Stimulated activated CD8-positive, alpha-beta memory T cell treated with anti-CD3 and anti-CD28 coated beads, Interleukin-15, amount 100 ng/mL, for 48 hours (primary cell): Measurements from ENCODE around the gene RXFP4.

Experiments
- DNase-seq, 2 donors: peaks; one replicate each; pipeline ENCODE4 v3.0.0-alpha.2; 2020; ENCODE audit warnings: low read depth in 2 of 2

Gene RXFP4

DNA sequence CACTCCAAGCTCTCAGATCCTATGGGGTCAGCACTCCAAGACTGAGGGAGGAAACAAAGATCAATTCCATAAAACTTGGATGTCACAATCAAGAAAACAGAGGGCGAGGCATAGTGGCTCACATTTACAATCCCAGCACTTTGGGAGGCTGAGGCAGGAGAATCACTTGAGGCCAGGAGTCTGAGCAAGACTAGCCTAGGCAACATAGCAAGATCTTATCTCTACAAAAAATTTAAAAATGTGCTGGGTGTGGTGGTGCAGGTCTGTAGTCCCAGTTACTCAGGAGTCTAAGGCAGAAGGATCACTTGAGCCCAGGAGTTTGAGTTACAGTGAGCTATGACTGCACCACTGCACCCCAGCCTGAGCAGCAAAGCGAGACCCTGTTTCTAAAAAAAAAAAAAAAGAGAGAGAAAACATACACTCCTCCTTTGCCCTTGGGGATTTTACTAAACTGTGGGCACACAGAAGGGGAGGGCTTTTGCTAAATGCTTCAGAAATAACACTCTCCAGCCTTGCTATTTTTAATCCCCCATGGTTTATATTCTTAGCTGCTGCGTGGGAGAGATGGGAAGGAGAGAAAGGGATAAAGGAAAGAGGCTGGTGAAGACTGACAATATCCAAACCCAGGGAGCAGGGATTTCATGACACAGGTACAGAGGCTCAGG is 18.8 kb downstream of the RXFP4 start:
- no peak for DNase-seq

DNA sequence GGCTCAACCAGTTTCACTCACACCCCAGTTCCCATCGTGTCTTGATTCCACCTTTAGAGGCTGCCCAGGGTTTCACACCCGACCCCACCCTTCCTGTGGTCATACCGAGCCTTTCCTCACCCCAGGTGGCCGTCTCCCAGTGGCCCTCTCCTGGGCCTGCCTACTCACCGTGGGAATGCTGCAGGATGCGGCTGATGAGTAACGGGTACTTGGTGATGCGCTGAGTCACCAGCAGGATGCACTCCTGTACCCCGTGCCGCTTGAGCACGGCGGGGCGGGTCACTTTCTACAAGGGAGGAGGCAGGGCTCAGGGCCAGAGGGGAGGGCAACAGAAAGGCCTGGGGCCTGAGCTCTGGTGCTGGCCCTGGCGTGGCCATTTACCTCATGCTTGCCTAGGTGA is 20.5 kb downstream of the RXFP4 start:
- DNase-seq = no peak

DNA sequence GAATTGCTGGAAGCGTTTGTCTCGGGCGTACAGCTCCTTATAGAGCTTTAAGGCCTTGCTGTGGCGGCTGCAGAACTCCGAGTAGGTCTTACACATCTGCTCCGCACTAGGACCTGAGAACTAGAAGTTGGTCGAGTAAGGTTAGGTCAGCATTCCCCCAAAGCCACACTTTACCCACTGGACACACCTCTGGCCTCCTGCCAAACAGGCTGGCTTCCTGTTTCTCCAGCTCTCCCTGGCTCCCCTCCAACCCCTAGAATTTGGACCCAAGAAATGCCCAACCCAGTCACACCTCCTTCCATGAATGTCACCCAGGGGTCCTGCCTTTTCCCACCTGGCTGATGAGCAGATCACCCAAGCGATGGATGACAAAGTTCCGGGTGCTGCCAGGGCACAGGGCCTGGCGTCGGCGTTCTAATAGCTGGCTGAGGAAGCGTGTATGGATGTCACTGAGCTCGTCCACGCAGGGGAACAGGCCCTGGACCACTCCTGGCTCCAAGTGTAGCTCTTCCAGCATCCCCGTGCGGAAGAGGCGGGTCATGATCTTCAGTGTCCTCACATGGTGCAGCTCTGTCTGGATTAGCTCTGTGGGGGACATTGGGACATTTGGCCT is 21.3 kb downstream of the RXFP4 start:
- DNase-seq = no peak

DNA sequence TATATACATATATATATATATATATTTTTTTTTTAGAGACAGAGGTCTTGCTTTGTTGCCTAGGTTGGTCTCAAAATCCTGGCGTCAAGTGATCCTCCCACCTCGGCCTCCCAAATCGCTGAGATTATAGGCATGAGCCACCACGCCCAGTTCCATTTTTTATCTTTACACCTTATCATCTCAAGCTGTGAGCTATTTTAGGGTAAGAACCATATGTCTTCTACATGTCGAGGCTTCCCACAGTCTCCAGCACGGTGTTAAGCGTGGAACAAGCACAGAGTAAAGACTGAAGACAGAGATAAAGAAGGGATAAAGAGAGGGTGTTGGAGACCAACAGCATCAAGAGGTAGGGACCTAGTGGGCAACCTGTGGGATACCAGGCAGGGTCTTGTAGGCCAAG is 22.8 kb downstream of the RXFP4 start:
- DNase-seq = no peak

DNA sequence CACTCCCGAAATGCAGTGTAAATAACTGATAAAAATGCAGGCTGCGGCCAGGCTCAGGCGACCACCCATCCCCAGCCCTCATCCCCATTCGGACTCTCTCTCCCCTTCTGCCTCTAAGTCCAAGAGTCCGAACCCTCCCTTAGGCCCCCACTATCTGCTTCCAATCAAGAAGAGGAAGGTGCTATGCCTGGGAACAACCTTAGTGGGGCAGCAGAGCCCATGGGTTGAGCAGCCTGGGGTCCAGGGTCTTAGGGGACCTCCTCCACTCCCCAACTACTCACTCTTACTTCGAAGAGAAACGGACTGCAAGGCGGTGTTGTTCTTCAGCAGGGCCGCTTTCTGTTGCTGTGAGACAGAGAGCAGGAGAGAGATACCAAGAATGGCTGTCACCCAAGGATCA is 24.7 kb downstream of the RXFP4 start:
- no peak for DNase-seq

DNA sequence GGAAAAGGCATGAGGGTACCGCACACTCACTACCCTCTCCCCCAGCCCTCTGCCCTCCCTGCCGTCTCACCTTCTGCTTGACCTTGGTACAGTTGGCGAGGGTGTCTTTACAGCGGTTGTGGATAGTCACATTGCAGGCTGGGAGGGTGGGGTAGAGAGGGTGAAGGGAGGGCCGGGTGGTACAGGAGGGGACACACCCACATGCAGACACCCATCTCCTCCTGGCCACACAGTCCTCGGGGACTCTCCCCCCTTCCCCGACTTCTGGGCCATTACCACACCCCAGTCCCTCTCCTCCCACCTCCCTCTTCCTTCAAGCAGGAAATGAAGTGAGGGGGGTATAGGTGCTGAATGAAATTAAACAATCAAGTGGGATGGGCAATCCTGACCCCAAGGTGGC is 25.3 kb downstream of the RXFP4 start:
- no peak for DNase-seq

DNA sequence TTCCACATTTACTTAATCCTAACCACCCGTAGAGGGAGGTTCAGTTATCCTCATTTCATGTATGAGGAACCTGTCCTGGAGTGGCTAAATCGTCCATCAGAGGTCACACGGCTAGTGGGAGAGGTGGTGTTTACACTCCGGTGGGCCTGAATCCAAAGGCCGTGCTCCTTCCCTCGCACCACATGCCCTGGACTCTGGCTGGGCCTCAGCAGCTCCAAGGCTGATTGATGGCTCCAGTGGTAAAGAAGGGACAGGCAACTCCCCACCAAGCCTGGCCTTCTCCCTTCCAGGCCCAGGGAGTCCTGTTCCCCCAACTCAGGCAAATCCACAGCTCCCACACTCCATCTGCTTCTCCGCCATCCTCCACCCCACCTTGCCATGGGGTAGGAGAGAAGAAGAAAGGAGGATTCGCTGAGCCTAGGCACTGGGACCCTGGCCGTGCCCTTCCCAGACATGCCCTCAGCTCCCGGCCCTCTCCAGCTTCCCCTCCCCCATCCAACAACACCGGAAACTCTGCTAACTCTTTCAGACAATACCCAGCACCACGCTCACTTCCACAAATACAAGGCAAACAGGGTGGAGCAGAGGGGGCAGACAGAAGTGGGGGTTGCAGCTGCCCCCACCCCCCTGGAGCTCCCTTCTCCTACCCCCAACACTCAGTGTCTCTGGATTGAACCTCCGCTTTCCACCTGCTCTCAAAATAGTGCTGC is 26.1 kb downstream of the RXFP4 start:
- no peak for DNase-seq

DNA sequence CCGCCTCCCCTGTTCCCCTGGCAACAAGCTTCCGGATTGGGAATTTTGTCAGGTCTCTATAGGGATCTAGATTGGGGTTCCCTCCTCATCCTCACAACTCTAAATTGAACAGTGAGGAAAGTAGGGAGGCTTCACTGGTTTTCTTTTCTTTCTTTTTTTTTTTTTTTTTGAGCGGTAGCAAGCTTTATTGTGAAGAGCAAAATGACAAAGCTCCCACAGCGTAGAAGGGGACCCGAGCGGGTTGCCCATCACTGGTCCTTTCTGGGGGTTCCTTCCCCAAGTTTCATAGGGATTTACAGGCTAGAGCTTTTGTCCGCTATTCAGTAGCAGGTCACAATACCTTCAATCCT is 26.6 kb downstream of the RXFP4 start:
- no peak for DNase-seq

DNA sequence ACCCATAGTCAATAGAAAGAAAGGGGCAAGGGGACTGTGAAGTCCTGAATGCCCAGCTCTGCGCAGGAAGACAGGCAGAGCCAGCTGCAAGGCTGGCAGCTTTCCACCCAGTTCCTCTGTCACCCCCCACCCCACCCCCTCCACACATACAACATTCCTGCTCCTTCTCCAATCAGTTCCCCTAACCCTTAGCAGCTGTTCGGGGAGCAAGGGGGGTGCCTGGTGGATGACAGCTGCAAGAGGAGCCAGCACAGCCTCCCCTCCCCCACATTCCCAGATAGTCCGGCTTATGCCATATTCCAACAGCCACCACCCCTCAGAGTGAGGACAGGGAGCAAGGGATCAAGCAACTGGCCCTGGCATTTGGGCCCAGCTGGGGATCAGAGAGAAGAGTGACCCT is 27.2 kb downstream of the RXFP4 start:
- DNase-seq = no peak

DNA sequence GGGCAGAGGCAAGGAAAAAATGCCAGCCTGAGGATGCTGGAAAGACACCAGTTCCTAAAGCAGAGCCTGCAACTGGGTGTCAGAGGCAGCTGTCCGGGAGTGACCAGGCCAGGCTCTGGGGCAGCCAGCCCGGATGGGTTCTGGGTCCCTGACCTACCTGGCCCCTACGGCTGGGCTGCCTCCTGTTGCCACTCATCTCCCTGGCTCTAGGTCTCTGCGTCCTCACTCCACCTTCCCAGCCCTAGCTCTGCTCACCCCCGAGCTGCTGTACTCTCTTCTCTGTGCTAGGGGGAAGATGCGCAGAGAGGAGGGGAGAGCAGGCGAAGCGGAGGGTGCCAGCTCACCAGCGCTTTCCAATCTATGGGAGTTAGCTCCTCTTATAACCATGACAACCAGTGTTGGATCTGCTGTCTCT is 27.9 kb downstream of the RXFP4 start:
- no peak for DNase-seq

DNA sequence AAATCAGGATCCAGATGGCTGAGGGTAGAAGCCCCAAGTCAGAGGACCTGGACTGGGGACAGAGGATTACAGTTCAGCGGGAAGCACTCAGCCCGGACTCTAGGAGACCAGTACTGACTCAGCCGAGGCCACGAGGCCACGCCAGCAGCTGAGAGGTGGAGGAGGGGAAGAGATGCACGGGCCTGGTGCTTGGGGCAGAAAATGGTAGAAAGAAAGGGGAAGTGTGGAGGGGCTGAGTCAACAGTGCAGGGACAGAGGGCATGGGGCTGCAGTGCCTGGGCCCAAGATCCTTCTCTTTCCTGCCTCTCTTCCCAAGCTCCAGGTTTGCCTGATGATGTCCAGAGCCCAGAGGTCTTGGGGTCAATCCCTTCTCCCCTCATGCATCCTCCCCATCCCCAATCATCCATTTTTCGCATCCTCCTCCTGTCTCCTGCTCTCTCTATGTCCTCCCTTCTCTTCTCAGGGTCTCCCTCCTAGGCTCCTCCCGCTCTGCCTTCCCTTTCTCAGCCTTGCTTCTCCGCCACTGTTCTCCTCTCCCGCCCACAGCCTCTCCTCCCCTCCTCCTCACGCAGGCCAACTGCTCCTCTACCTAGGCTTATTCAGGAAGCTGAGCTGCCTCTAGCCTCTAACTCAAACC is 29.2 kb downstream of the RXFP4 start:
- DNase-seq = no peak

DNA sequence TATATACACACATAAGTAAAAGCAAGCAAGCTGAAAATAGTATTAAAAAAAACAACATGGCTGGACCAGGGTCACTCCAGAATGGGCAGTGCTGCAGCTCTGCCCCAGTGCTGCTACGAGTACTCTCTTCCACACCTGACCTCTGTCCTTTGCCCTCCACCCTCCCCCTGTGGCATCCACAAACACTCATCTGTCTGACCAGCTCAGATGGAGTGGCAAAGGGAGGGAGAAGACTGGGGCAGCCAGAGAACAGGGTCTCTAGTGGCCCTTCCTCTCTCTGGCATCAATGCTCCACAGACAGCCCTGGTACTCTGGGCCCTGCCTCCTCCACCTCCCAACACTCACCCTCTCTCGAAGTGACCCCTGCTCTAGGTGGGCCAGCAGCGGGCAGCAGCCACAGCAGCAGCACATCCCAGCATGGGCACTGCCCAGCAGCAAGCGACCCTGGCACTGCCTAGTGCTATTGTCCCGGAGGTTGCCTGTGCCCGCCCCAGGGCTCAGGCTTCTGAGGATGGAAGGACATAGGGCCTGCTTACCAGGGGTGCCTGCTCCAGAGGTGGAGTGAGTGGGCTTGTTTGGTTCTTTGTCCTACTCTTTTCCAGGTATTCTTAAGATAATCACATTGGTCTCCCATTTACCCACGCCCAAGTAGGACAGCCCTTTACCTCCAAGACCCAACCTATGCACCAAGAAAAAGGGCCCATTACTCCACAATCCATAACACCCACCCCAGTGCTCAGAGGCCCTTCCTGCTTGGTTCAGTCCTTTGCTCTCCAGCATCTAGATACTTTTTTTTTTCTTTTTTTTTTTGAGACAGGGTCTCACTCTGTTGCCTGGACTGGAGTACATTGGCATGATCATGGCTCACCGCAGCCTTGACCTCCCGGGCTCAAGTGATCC is 30.7 kb downstream of the RXFP4 start:
- no peak for DNase-seq

DNA sequence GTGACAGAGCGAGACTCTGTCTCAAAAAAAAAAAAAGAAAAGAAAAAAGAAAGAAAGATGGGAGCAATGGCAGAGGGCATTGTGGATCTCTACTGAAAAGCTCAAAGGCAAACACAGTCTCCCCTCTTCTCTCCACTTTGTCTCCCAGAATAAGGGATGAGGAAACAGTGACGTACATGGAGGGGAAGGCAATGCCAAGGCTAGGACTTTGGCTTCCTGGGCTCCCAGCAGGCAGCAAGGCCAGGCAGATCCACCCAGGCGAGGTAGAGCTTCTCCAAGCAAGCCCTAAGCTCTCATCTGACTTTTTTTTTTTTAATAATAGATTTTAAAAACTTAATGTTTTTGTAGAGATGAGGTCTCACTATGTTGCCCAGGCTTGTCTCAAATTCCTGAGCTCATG is 32.3 kb downstream of the RXFP4 start:
- DNase-seq = no peak

DNA sequence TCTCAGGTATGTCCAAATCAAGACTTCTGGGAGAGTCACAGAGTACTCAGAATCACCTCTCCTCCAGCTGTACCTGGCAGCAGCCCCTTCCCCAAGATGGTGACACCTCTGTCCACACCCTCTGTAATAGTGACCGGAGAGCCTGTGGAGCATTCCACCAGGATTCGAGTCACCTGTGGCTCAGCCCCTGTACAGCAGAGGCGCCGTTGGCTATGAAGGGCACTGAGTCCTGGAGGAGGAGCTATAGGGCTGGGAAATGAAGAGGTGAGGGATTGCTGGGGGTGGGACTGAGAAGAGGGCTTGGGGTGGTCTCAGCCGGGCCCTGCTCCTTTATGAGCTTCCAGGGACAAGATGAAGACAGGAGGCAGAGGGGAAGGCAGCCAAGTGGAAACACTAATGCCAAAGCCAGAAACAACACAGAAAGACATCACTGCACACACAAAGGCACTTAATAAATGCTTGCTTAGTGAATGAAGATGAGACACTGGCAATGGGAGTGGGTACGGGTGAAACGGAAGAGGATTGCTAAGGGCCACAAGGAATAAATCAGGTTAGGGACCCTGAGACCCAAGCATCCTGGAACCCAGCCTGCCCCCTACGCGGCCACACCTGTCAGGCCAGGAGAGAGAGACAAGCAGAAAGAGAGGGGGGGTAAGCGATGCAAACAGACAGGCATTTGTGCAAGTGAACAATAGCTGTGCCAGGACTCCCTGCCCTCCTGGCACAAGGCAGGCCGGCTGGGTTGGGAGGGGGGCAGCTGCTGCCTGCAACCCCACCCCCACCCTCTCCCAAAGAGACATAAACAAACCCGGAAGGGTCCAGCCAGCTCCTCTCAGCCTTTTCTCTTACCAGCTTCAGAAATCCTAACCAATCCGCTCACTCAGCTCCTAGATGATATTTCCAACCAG is 33.0 kb downstream of the RXFP4 start:
- no peak for DNase-seq

DNA sequence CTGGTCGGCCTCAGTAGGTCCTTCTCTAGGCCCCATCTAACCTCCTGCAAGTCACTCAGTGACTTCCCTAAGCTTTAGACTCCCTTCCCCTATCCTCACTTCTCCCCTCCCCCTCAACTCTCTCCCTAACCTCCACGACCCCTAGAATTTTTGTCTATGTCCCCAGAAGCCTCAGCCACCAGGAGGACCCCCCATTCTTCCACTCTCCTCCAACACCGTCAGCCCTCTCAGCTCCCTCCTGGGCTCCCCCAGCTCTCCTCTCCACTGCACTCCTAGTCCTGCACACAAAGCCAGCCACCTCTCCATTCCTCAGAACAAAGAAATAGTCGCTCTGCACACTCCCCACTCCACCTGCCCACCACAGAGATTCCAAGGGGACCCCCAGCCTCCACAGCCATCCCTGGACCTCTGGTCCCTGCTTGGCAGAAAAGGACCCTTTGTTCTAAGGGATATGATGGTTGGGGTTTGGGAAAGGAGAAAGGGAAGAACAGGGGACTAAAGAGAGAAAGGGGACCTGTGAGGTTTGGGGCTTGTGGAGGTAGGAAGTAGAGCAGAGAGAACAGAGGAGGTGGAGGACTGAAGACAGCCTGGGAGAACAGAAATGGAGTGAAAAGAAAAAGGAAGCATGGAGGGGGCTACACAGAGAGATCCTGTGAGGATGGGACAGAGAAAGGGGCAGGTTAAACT is 34.1 kb downstream of the RXFP4 start:
- no peak for DNase-seq

DNA sequence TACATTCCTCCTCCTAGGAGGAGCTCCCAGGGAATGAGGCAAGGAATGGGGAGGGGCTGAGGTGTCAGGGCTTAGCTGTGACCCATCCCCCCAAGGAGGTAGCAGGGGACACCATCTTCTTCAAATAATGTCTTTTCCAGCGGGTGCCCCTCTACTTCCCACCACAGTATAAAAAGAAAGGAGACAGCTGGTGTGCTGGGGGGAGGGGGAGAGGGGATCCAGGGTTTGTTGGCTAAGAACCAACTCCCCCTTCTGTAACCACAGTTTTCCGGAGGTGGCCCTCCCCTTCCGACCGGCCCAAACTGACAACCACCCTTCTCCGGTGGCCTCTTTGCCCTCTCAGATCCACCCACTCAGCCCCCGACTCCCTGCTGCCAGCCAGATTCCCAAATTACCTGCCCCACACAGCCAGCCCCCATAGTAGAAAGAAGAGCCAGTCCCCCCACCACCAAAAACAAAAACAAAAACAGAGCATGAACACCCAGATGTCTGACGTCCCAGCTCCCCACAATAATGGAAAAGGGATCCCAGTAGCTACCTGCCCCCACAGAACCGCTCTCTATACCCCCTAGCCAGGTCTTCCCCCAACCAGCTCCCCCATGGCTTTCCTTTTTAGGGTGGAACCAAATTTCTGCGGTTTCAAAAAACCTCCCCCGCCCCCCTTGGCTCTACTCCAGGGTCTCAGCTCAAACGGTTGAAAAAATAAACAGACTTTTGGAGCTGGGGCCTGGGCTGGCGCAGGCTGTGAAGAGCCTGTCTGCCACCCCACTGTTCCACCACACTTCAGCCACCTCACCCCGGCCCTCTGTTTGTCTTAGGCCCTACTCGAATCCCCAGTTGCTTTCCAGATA is 34.8 kb downstream of the RXFP4 start:
- DNase-seq = peak in 1 of 2 donors; percentile 60

DNA sequence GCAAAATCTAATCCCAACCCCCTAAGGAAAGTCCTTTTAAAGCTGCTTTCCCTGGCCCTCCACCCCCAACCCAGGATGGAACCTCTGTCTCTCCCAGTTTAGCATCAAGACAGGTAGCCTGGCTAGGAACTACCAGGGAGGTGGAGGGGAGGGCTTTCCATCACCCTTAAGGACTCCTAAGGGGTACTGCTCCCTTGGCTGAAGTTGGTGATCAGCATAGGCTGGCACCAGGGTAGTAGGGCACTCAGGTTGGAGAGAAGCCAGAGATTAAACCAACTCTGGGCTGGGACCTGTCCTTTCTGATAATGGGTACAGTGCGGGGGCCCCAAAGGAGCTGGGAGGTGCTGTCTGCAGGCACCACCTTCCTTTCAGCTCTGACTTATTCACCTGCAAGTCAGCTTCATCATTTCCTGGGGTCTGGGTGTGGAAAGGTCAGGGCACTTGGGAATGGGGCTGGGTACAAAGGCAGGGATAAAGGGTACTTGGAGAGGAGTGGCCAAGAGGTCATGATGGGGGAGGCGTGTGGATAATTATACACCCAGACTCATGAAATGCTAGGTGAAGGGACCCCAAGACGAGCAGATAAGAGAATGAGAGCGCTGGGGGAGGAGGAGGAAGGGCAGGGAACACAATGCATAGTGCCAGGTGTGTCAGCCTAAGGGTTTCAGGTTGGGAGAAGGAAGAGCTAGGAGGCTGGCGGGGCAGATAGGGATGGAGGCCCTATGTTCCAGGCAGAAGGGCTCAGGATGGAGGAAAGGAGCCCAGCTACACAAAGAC is 35.7 kb downstream of the RXFP4 start:
- DNase-seq = no peak

DNA sequence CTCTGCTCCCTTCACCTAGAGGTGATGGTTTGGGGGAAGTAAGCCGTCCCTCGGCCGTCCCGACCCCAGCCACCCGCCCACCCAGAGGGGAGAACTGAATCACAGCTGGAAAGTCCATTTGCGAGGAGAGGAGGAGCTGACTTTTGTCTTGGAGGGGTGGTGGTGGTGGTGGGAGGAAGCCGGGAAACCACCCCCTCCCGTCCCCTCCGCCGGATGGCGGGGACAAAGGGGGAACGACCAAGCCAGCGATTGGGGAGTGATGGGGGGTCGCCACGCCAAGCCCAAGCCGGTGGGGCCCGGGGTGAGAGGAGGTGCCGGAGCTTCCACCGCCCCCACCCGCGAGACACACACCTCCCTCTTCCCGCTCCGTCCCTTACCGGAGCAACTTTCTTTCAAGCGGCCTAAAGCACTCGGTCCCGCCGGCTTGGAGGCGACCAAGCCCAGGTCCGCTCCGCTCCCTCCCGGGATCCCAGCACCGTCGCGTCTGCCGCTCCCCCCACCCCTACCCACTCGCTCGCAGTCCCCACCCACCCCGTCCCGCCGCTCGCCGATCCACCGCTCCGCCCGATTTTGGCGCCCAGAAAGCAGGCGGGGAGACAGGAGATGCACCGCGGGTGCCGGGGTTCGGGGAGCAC is 36.4 kb downstream of the RXFP4 start:
- peak; percentile 71 to 80 for DNase-seq
